Naive thymus-derived CD8-positive, alpha-beta T cell (primary cell): ENCODE results near the gene GIT1. TPM values are rescaled to one million over a fixed set of nuclear protein-coding genes. Genes with fewer than 3 reads are reported as not detected.

ENCODE experiments used
- ATAC-seq, 2 donors: fragments of 150-1000 bp; cut with Tn5 transposase in 1 of 2; sonication (Bioruptor Pico), chemical (Tn5 transposase) in 1 of 2; 1 replicate in 1 of 2; 2 replicates in 1 of 2; pipeline ENCODE4 v1.10.0; 2021; ENCODE audit warnings: mild to moderate bottlenecking in 2 of 2, moderate library complexity in 2 of 2
- POLR2A ChIA-PET: fragments of 350-600 bp; sonication (Branson Sonifier 250); formaldehyde crosslinking; loops from one replicate; lab custom pipeline; 2021; ENCODE audit warnings: antibody characterized with exemption; lab: Charles Lee
- DNase-seq, 10 donors: peaks; one replicate each; pipeline versions ENCODE4 v3.0.0 to v3.0.0-alpha.2; 2020 to 2022
- H3K27ac Mint-ChIP-seq, 10 donors: one replicate each; pipeline ENCODE4 v1.8.0; 2020 to 2022; ENCODE audit warnings: mild to moderate bottlenecking in 10 of 10, mixed read lengths in 10 of 10, moderate library complexity in 4 of 10, inconsistent platforms in 1 of 10
- H3K27me3 Mint-ChIP-seq, 5 donors: one replicate each; pipeline ENCODE4 v1.8.0; 2021 to 2022; ENCODE audit warnings: mixed read lengths in 5 of 5
- H3K36me3 Mint-ChIP-seq, 3 donors: one replicate each; pipeline ENCODE4 v1.8.0; 2020 to 2022; ENCODE audit warnings: mixed read lengths in 3 of 3, mild to moderate bottlenecking in 2 of 3, inconsistent platforms in 1 of 3
- H3K4me1 Mint-ChIP-seq, 4 donors: one replicate each; pipeline ENCODE4 v1.8.0; 2021 to 2022; ENCODE audit warnings: mixed read lengths in 4 of 4
- H3K4me3 Mint-ChIP-seq, 10 donors: one replicate each; pipeline ENCODE4 v1.8.0; 2020 to 2022; ENCODE audit warnings: mild to moderate bottlenecking in 10 of 10, mixed read lengths in 10 of 10, moderate library complexity in 6 of 10, inconsistent platforms in 1 of 10
- H3K9me3 Mint-ChIP-seq, 9 donors: one replicate each; pipeline ENCODE4 v1.8.0; 2020 to 2022; ENCODE audit warnings: mixed read lengths in 9 of 9, mild to moderate bottlenecking in 3 of 9, inconsistent platforms in 1 of 9, moderate library complexity in 1 of 9
- polyA plus RNA-seq, 3 donors: library from polyadenylated mRNA; unstranded; fragments of 300-500 nt; fragmentation: Illumina TruSeq; gene quantifications; one replicate each; pipeline ENCODE4 v1.2.3, GENCODE V29; 2021
- total RNA-seq, 8 experiments: library from RNA in 2 of 8; stranded (reverse) in 2 of 8; gene quantifications; one replicate each; pipeline ENCODE4 v1.2.3 and lab custom pipeline; 2021 to 2026

GIT1 gene
- total and polyA plus RNA-seq, 5 experiments from 2014 or later, result 4.4 to 58.2 (median 27.7) TPM

- Mint-ChIP-seq H3K4me1 (peaks cover 10 to 24% (median 15%) of the 10 kb centered on the region in 4 donors), H3K27ac (peak overlapping the region in 4 of 10 donors; percentile 41 to 80 (median 67)), H3K27me3 (no peaks in the 10 kb centered on the region), H3K9me3 (no peaks in the 10 kb centered on the region), H3K4me3 (no peak overlapping the region), H3K36me3 (peaks cover 0 to 35% (median 2%) of the 10 kb centered on the region in 3 donors)
- POLR2A ChIA-PET, result interaction anchor here (0.5 to 1.2 kb wide), 4 partner anchors 8 to 205 kb away, joined by 3 read pairs; no protein-coding TSS in a partner anchor
- ATAC-seq (no peak), DNase-seq (peak in 1 of 10 donors; percentile 53)
Measured at GRCh38 chr17:29574732-29575510, 14.5 kb downstream of the GIT1 start.

- Mint-ChIP-seq H3K9me3 (no peaks in the 10 kb centered on the region), H3K27me3 (no peaks in the 10 kb centered on the region), H3K27ac (peak overlapping the region in 5 of 10 donors; percentile 11 to 80 (median 59)), H3K4me1 (peaks cover 14 to 27% (median 19%) of the 10 kb centered on the region in 4 donors), H3K36me3 (peaks cover 0 to 33% (median 2%) of the 10 kb centered on the region in 3 donors), H3K4me3 (no peak overlapping the region)
- no peak for DNase-seq
- no peak for ATAC-seq
- POLR2A ChIA-PET, result interaction anchor here (0.5 to 1.5 kb wide), 5 partner anchors 9 to 204 kb away, joined by 3 to 4 read pairs (median 3); no protein-coding TSS in a partner anchor
Measured at GRCh38 chr17:29573871-29574731, 15.3 kb downstream of the GIT1 start.

GRCh38 chr17:29573558-29573869 lies 15.9 kb downstream of the GIT1 start:
- Mint-ChIP-seq H3K36me3 (peaks cover 0 to 33% (median 2%) of the 10 kb centered on the region in 3 donors), H3K9me3 (no peaks in the 10 kb centered on the region), H3K4me1 (peaks cover 15 to 31% (median 21%) of the 10 kb centered on the region in 4 donors), H3K27ac (peak overlapping the region in 5 of 10 donors; percentile 11 to 72 (median 43)), H3K4me3 (no peak overlapping the region), H3K27me3 (no peaks in the 10 kb centered on the region)
- DNase-seq (no peak), ATAC-seq (no peak)
- POLR2A ChIA-PET, result interaction anchor here (0.8 to 1.5 kb wide), 3 partner anchors 15 to 40 kb away, joined by 3 to 7 read pairs (median 4); no protein-coding TSS in a partner anchor

- no peaks in the 10 kb centered on the region for H3K9me3 Mint-ChIP-seq
- H3K27ac Mint-ChIP-seq, result peak overlapping the region in 2 of 10 donors; percentile 31 to 72
- DNase-seq (peak in 7 of 10 donors; percentile 24 to 66 (median 48)), ATAC-seq (peak in 1 of 2 donors; percentile 49)
- peaks cover 0 to 33% (median 2%) of the 10 kb centered on the region in 3 donors for H3K36me3 Mint-ChIP-seq
- peaks cover 17 to 35% (median 21%) of the 10 kb centered on the region in 4 donors for H3K4me1 Mint-ChIP-seq
- POLR2A ChIA-PET, result interaction anchor here (0.6 to 1.5 kb wide), 4 partner anchors 15 to 163 kb away, joined by 3 to 7 read pairs (median 4); no protein-coding TSS in a partner anchor
- H3K4me3 Mint-ChIP-seq, result peak overlapping the region in 1 of 10 donors; percentile 14
- H3K27me3 Mint-ChIP-seq, result no peaks in the 10 kb centered on the region
Measured at GRCh38 chr17:29572691-29573557, 16.5 kb downstream of the GIT1 start.

- POLR2A ChIA-PET, result interaction anchor here (0.6 to 7.2 kb wide), 3 partner anchors 16 to 164 kb away, joined by 4 to 70 read pairs (median 7); no protein-coding TSS in a partner anchor
- DNase-seq (no peak), ATAC-seq (no peak)
- Mint-ChIP-seq H3K4me1 (peaks cover 17 to 41% (median 21%) of the 10 kb centered on the region in 4 donors), H3K9me3 (no peaks in the 10 kb centered on the region), H3K27me3 (no peaks in the 10 kb centered on the region), H3K4me3 (peak overlapping the region in 1 of 10 donors; percentile 10), H3K27ac (peak overlapping the region in 1 of 10 donors; percentile 65), H3K36me3 (peaks cover 0 to 29% (median 2%) of the 10 kb centered on the region in 3 donors)
Measured at GRCh38 chr17:29571883-29572681, 17.4 kb downstream of the GIT1 start.

- Mint-ChIP-seq H3K36me3 (peaks cover 0 to 27% (median 2%) of the 10 kb centered on the region in 3 donors), H3K4me3 (no peak overlapping the region)
- POLR2A ChIA-PET, result interaction anchor here (1.4 to 7.2 kb wide), 2 partner anchors 8 to 44 kb away, joined by 4 to 70 read pairs; no protein-coding TSS in a partner anchor
Measured at GRCh38 chr17:29571486-29571882, 18.0 kb downstream of the GIT1 start.

GRCh38 chr17:29570521-29570920 lies 18.9 kb downstream of the GIT1 start:
- ATAC-seq (no peak), DNase-seq (no peak)
- Mint-ChIP-seq H3K36me3 (peaks cover 0 to 21% (median 2%) of the 10 kb centered on the region in 3 donors), H3K27ac (peak overlapping the region in 6 of 10 donors; percentile 3 to 89 (median 68)), H3K9me3 (no peaks in the 10 kb centered on the region), H3K4me3 (peak overlapping the region; percentile 6 to 70 (median 42)), H3K27me3 (no peaks in the 10 kb centered on the region), H3K4me1 (peaks cover 23 to 48% (median 28%) of the 10 kb centered on the region in 4 donors)
- POLR2A ChIA-PET, result interaction anchor here (0.7 to 7.2 kb wide), 4 partner anchors 9 to 201 kb away, joined by 3 to 70 read pairs (median 12); partner anchors contain the start of gene ANKRD13B

More at GRCh38 chr17:29571486-29571882, 18.0 kb downstream of the GIT1 start:
- ATAC-seq, result no peak
- Mint-ChIP-seq H3K9me3 (no peaks in the 10 kb centered on the region), H3K27ac (peak overlapping the region in 2 of 10 donors; percentile 19 to 65), H3K27me3 (no peaks in the 10 kb centered on the region), H3K4me1 (peaks cover 17 to 41% (median 21%) of the 10 kb centered on the region in 4 donors)
- no peak for DNase-seq

- Mint-ChIP-seq H3K36me3 (peaks cover 0 to 11% (median under 1%) of the 10 kb centered on the region in 3 donors), H3K4me1 (peaks cover 24 to 47% (median 34%) of the 10 kb centered on the region in 4 donors), H3K27me3 (no peaks in the 10 kb centered on the region), H3K4me3 (peak overlapping the region; percentile 79 to 91 (median 88)), H3K27ac (peak overlapping the region in 9 of 10 donors; percentile 31 to 92 (median 83)), H3K9me3 (no peaks in the 10 kb centered on the region)
- ATAC-seq (no peak), DNase-seq (no peak)
- POLR2A ChIA-PET, result interaction anchor here (0.6 to 7.2 kb wide), 7 partner anchors 11 to 361 kb away, joined by 3 to 70 read pairs (median 12); partner anchors contain the start of genes ANKRD13B and SSH2
Measured at GRCh38 chr17:29569245-29569950, 20.1 kb downstream of the GIT1 start.

- peak within 1 kb of the TSS; percentile 76 to 99 (median 95) for H3K27ac Mint-ChIP-seq
- peaks cover 28 to 41% (median 39%) of the 10 kb centered on the region in 4 donors for H3K4me1 Mint-ChIP-seq
- H3K9me3 Mint-ChIP-seq, result no peaks in the 10 kb centered on the region
- peak; percentile 65 to 66 for ATAC-seq
- peaks cover 0 to 6% (median 0%) of the 10 kb centered on the region in 3 donors for H3K36me3 Mint-ChIP-seq
- peak; percentile 72 to 93 (median 83) for DNase-seq
- no peaks in the 10 kb centered on the region for H3K27me3 Mint-ChIP-seq
- H3K4me3 Mint-ChIP-seq, result peak within 1 kb of the TSS; percentile 91 to 99 (median 96)
- POLR2A ChIA-PET, result interaction anchor here (1.0 to 7.2 kb wide), 15 partner anchors 8 to 362 kb away, joined by 3 to 70 read pairs (median 5); partner anchors contain the start of genes ANKRD13B, NUFIP2, SSH2 and TAOK1
Measured at GRCh38 chr17:29568331-29569244, 20.9 kb downstream of the GIT1 start, which contains the start of gene TP53I13. Gene TP53I13, plus strand, starts transcription at chr17:29568701. Its CDS starts 58 bp downstream, at chr17:29568759.
